Lung microvascular endothelial cell (primary cell): Measurements from ENCODE around the gene TBATA. TPM values are rescaled to one million over a fixed set of nuclear protein-coding genes. Genes with fewer than 3 reads are reported as not detected.

ENCODE experiments used
- DNase-seq, 2 donors: peaks; one replicate each; pipeline versions ENCODE4 v3.0.0 to v3.0.0-alpha.2; 2010; ENCODE audit warnings: low read depth in 2 of 2
- total RNA-seq: library from RNA; depleted of rRNA; stranded (reverse); fragments of >200 nt; gene quantifications from 2 replicates; pipeline ENCODE4 v1.2.1, GENCODE V29; 2014

Gene TBATA
- total RNA-seq, 1 donor from 2014 or later = not detected

DNA sequence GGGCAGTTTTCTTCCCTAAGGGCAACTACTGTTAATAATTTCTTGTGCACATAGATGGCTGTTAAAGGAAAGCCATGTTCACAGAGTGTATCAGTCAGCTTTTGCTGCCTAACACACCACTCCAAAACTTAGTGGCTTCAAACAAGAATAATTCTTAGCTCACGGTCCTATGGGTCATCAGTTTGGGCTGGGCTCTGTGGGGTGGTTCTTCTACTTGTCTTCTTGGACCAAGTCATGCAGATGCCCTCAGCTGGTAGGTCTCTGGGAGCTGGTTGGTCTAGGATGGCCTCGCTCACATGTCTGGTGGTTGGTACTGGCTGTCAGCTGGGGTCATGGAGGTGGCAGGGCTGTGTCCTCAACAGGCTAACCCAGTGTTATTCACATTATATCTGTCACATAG is 39.6 kb downstream of the TBATA start:
- DNase-seq = no peak

- no peak for DNase-seq
Observed at GRCh38 chr10:70744617-70745143, 40.5 kb downstream of the TBATA start.

DNA sequence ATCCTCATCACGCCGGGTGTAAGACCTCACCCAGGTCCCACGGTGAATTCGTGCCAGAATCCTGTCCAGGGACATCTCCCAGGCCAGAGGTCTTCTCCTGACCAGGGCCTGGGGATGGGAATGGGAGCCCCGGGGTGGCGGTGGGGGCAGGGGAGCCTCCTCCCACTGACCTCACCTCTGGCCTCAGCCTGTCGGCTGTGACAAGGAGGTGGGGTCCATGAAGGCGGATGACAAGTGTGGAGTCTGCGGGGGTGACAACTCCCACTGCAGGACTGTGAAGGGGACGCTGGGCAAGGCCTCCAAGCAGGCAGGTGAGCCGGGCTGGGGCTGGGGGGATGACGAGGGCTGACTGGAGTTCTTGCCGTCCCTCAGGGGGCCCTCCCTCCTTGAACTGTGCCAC is 41.3 kb downstream of the TBATA start:
- no peak for DNase-seq

DNA sequence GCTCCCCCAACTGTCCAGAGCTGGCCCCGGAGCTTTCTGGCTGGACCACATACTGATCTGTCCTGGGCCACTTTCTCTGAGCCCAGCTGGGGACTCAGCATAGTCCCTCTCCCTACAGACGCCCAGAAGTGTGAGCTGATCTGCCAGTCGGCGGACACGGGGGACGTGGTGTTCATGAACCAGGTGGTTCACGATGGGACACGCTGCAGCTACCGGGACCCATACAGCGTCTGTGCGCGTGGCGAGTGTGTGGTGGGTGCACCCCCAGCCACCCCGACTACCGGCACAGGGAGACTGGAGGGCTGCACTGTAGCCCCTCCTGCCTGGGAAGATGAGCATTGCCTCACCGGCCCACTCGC is 41.8 kb downstream of the TBATA start:
- DNase-seq = no peak

- peak in 1 of 2 donors; percentile 75 for DNase-seq
Observed at GRCh38 chr10:70742537-70743429, 42.4 kb downstream of the TBATA start.

GRCh38 chr10:70740406-70741288 is 44.5 kb downstream of the TBATA start:
- no peak for DNase-seq

GRCh38 chr10:70738761-70739121 is 46.4 kb downstream of the TBATA start:
- DNase-seq = no peak

- no peak for DNase-seq
Observed at GRCh38 chr10:70738006-70738760, 47.0 kb downstream of the TBATA start.

GRCh38 chr10:70737250-70737649 is 47.9 kb downstream of the TBATA start:
- DNase-seq = no peak

DNA sequence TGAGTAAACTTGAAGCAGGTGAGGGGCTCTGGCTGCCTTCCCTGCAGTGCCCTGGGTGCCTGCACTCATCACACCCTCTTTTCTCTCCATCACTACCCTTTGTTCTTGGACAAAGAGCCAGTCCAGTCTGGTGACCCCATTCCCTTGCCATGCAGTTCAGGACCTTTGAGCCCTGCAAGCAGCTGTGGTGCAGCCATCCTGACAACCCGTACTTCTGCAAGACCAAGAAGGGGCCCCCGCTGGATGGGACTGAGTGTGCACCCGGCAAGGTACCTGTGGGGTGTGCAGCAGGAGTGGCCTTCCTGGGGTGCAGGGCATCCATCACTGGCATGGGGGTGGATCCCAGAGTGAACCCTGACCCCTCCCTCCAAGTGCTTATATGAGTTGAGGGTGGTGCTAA is 48.7 kb downstream of the TBATA start:
- DNase-seq = no peak

GRCh38 chr10:70735161-70735560 is 50.0 kb downstream of the TBATA start:
- DNase-seq = no peak

GRCh38 chr10:70733051-70733450 is 52.1 kb downstream of the TBATA start:
- no peak for DNase-seq

- DNase-seq = no peak
Observed at GRCh38 chr10:70732569-70732968, 52.6 kb downstream of the TBATA start.

GRCh38 chr10:70730955-70731354 is 54.2 kb downstream of the TBATA start:
- DNase-seq = no peak

DNA sequence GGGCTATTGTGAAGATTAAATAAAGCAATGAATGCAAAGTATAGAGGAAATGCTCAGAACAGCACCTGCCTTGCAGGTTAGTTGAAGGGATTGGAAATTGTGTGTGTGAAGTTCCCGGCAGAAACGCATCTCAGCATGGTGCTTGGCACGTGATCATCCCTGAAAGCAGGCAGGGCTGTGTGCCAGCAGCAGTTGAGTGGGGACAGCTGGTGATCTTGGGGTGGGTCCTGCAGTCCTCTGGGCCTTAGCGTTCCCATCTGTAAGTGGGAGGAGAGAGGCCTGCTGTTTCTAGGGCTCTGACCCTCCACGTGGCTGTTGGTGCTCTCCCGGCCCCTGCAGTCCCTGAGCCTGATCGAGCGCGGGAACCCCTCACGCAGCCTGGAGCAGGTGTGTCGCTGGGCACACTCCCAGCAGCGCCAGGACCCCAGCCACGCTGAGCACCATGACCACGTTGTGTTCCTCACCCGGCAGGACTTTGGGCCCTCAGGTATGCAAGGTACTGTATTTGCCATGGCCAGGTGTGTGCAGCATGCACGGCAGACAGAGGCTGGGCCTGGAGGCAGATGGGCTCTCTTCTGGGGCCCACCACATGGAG is 55.3 kb downstream of the TBATA start:
- DNase-seq = no peak

DNA sequence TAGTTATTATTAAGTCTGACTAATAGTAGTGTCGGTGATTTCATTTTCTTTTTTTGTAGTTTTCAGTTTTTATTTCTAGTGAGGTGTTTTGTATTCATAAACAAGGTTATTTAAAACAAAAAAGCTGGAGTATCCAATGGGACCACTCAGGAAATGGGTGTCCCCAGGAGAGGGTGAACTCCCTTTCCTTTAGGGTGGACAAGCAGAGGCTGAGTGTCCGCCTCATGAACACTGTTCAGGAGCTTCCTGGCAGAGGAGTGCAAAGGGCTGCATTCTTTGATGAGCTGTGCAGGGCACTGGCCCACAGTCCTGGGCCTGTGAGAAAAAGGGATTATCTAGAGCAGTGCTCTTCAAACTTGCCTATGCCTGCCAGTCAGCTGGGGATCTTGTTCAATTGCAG is 56.8 kb downstream of the TBATA start:
- no peak for DNase-seq

- no peak for DNase-seq
Observed at GRCh38 chr10:70726909-70727495, 58.2 kb downstream of the TBATA start.

DNA sequence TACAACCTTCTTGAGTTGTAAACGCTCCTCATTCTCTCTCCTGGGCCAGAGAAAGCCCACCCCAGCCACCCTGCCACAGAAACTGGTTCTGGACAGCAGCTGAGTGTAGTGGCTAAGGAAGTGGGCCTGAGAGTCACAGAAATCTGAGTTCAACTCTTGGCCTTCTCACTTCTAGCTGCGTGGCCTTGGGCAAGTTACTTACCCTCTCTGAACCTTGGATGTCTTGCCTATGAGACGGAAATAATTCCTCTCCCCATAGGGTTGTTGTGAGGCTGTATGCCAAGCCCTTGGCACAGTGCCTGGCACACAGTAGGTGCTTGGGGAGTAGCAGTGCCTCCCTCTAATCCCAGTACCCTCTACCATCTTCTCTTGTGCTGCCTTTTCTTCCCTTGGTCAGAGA is 61.4 kb downstream of the TBATA start:
- DNase-seq = no peak

- peak in 1 of 2 donors; percentile 35 for DNase-seq
Observed at GRCh38 chr10:70722820-70723424, 62.3 kb downstream of the TBATA start.
